Activated CD4-positive, alpha-beta T cell treated with anti-CD3 and anti-CD28 coated beads, Interleukin-2, amount 10 ng/mL, durations not matched to agents 7 days and 5 days (primary cell): ENCODE data around the gene SSRP1. TPM values are rescaled to one million over a fixed set of nuclear protein-coding genes. Genes with fewer than 3 reads are reported as not detected.

Experiments used
- CTCF ChIA-PET: fragments of 350-600 bp; sonication (Branson Sonifier 250); formaldehyde crosslinking; loops from one replicate; lab custom pipeline; 2021; ENCODE audit warnings: antibody characterized with exemption; lab: Charles Lee
- POLR2A ChIA-PET: fragments of 350-600 bp; sonication (Branson Sonifier 250); formaldehyde crosslinking; loops from one replicate; lab custom pipeline; 2021; ENCODE audit warnings: antibody characterized with exemption; lab: Charles Lee
- DNase-seq: peaks from one replicate; pipeline ENCODE4 v3.0.0-alpha.2; 2020
- H3K27ac Mint-ChIP-seq: one replicate; pipeline ENCODE4 v1.8.0; 2021; ENCODE audit warnings: mild to moderate bottlenecking, moderate library complexity, mixed read lengths
- H3K27me3 Mint-ChIP-seq: one replicate; pipeline ENCODE4 v1.8.0; 2021; ENCODE audit warnings: mixed read lengths
- H3K36me3 Mint-ChIP-seq: one replicate; pipeline ENCODE4 v1.8.0; 2021; ENCODE audit warnings: low read depth, mixed read lengths
- H3K4me1 Mint-ChIP-seq: one replicate; pipeline ENCODE4 v1.8.0; 2021; ENCODE audit warnings: mixed read lengths
- H3K4me3 Mint-ChIP-seq: one replicate; pipeline ENCODE4 v1.8.0; 2021; ENCODE audit warnings: mild to moderate bottlenecking, moderate library complexity, mixed read lengths
- H3K9me3 Mint-ChIP-seq: one replicate; pipeline ENCODE4 v1.8.0; 2021; ENCODE audit warnings: mixed read lengths
- total RNA-seq, 2 experiments: library from RNA; stranded (reverse); gene quantifications; one replicate each; pipeline ENCODE4 v1.2.3, GENCODE V29; 2021

The SSRP1 gene
- total RNA-seq, 2 experiments from 2014 or later: 165 to 175 TPM

DNA sequence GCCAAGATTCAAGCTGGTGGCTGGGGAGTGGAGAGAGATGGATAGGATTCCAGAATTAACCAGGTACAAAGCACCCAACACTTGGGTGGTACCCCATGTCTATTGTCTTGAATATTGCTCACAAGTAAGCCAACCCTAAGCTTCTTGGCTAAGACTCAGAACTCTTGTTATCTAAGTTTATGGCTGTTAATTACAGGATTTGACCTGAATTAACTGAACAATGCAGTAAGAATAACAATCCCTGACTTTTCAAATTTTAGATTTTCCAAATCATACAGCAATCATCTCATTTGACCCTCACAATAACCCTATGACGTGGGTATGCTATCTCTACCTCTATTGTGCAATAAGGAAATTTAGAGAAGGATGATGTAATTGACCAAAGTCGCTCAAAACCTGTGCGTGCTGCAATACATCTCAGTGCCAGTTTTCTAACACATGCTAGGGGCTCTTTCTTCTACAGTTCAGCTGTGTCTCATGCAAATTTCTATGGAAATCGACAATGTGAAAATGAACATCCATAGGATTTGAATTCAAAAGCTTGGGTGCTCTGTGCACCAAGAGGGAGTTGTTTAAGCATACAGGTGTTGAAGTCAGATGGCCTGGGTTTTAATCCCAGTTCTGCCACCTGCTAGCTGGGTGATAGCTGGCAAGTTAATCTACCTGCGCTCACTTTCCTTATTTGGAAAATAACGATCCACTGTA lies 58.6 kb downstream of the SSRP1 start:
- POLR2A ChIA-PET: no interaction called here
- Mint-ChIP-seq H3K27ac (no peak overlapping the region), H3K36me3 (no peaks in the 10 kb centered on the region), H3K27me3 (peaks cover 20% of the 10 kb centered on the region), H3K4me1 (peaks cover 2% of the 10 kb centered on the region), H3K9me3 (no peaks in the 10 kb centered on the region), H3K4me3 (no peak overlapping the region)
- no peak for DNase-seq
- CTCF ChIA-PET: no interaction called here

DNA sequence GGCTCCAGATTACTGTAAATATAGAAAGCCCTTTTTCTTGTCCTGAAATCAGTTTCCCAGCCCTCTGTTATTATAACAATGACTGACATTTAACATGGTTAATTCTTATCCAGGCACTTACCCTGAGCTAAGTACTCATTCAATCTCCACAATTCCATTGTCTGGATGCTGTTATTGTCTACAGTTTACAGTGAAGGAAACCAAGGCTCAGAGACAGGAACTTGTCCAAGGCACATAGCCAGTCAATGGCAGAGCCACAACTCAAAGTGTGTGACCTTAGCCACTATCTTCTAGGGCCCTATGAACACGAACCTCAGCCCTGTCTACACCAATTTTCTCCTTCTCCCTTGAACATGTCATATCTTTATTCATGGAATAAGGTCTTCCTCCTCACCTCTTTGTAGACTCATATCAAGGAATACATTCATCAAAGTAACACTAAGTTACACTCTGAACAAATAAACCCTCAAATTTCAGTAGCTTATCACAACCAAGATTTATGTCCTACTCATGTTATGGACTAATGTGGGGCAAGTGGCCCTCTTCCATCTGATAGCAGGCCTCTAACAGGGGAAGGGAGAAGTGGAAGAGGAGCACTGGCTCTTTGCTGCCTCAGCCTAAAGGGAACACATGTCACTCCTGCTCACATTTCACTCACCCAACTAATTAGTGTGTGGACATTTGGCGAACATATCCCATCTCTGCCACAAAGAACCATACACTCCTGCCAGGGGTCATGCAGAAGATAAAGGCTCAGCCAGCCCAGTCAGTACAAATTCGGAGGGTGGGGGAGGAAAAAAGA lies 59.3 kb downstream of the SSRP1 start:
- Mint-ChIP-seq H3K27me3 (peaks cover 20% of the 10 kb centered on the region), H3K9me3 (no peaks in the 10 kb centered on the region), H3K4me3 (no peak overlapping the region), H3K4me1 (peaks cover 2% of the 10 kb centered on the region), H3K27ac (no peak overlapping the region), H3K36me3 (no peaks in the 10 kb centered on the region)
- POLR2A ChIA-PET: no interaction called here
- CTCF ChIA-PET: no interaction called here
- DNase-seq: no peak

Other genes starting within 250 kb of the SSRP1 start
- gene LRRC55, start 153.9 kb downstream of the SSRP1 start, total RNA-seq: not detected
- gene APLNR, start 98.6 kb downstream of the SSRP1 start, total RNA-seq: not detected
- 10 to 100 TPM in 1 of 2 experiments, 1 to 10 TPM in 1; 8.9 to 10.4 TPM for gene TNKS1BP1, start 10.9 kb downstream of the SSRP1 start, total RNA-seq
- gene P2RX3, start 2.5 kb upstream of the SSRP1 start, total RNA-seq: not detected
- gene PRG3, start 45.3 kb upstream of the SSRP1 start, total RNA-seq: not detected
- under 1 TPM; 0.17 to 0.40 TPM for gene PRG2, start 54.8 kb upstream of the SSRP1 start, total RNA-seq
- 100 to 1,000 TPM in 1 of 2 experiments, 10 to 100 TPM in 1; 98.2 to 104 TPM for gene SLC43A3, start 91.2 kb upstream of the SSRP1 start, total RNA-seq
- gene RTN4RL2, start 124.6 kb upstream of the SSRP1 start, total RNA-seq: under 1 TPM in 1 of 2 experiments, not detected in 1; 0.35 TPM
- gene SLC43A1, start 179.8 kb upstream of the SSRP1 start, total RNA-seq: 10 to 100 TPM; 22.9 to 23.4 TPM
- 10 to 100 TPM; 87.3 to 97.7 TPM for gene TIMM10, start 194.9 kb upstream of the SSRP1 start, total RNA-seq
- gene SMTNL1, start 201.7 kb upstream of the SSRP1 start, total RNA-seq: not detected
- 100 to 1,000 TPM; 303 to 350 TPM for gene UBE2L6, start 231.8 kb upstream of the SSRP1 start, total RNA-seq